Embryonic facial prominence (tissue), 1 donor: ENCODE results near the gene ZC3H14.
A peak's percentile ranks its signal among the peaks of the same experiment; 100 is the strongest.
"Not testable (repeated sequence)": the region's sequence is repeated elsewhere in the genome, so short reads cannot be mapped to it uniquely, and the experiment has no call there.

ENCODE experiments used
- DNase-seq: peaks from one replicate; pipeline ENCODE4 v3.0.0-alpha.2; 2016; ENCODE audit errors: extremely low spot score

ZC3H14 gene

GRCh38 chr14:88562831-88563686 is at the start of gene ZC3H14:
TSS of gene ZC3H14 (plus strand) at chr14:88563037. CDS start at chr14:88563134, 97 bp downstream.
- peak; percentile 75 for DNase-seq

- no peak for DNase-seq
These were observed 47.2 kb upstream of the ZC3H14 start for GRCh38 chr14:88515499-88516221.

DNA sequence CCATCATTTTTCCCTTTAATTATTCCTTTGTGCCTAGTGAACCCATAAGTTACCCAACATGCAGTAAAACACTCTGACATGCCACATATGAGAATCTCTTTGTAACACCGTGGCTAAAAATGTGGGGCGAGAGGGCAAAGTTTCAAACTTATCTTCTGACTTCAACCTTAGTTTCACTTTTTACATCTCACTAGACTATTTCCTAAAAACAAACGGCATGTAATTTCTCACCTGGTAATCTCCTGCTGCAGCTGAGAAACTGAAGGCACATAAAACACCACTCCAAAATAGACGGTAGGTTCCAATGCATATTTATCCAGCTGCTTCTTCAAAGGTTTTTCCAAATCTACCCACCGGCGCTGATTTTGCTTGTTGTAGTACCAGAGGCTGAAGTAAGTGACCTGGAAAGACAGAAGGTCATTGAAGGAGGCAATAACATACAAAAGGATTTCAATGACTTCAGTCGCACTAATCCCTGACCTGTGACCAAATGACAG is 45.9 kb upstream of the ZC3H14 start:
- no peak for DNase-seq

DNA sequence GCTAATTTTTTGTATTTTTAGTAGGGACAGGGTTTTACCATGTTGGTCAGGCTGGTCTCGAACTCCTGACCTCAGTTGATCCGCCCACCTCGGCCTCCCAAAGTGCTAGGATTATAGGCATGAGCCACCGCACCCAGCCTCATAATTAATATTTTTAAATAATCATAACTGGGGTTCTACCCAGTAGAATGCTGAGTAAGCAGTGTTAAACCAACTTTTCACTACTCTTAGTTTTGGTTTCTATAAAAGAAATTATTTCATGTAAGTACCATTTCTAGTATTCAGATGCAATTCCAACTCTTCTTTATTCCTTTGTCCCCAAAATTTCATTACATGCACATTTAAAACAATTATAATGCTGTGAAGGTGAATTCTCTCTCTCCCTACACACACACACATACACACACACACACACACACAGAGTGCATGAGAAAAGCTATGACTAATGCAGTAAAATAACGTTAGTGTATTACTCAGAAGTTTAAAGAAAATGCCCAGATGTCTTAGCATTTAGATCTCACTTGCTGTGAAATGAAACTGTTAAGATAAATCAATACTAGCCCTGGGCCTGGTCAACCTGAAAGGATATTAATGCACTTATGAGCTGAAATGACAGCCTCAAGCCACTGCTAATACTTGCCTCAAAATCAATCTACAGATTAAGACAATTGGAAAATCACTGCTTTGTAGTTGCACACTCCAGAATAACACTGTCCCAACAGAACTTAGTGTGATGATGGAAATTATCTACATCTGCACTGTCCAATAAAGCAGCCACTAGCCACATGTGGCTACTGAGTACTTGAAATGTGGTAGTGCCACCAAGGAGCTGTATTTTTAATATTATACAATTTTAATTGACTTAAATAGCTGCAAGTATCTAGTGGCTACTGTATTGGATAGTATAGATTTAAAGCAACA is 44.0 kb upstream of the ZC3H14 start:
- DNase-seq: no peak

GRCh38 chr14:88519907-88520306 is 42.9 kb upstream of the ZC3H14 start:
- DNase-seq: no peak

DNA sequence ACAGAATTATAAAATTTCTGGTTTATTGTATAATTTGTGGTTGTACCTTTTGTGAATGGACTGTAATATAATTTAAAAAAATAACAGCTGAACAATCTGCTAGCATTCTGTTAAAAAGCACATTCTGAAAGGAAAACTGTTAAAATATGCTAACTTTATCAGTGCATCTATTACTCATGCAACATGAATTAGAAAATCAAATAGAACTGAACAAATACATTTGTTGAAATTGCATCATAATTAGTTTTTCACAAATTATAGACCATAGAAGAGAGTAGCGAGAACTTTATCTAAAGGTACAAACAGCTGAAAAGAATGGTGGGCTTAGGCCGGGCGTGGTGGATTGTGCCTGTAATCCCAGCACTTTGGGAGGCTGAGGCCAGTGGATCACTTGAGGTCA is 41.0 kb upstream of the ZC3H14 start:
- DNase-seq: no peak

DNA sequence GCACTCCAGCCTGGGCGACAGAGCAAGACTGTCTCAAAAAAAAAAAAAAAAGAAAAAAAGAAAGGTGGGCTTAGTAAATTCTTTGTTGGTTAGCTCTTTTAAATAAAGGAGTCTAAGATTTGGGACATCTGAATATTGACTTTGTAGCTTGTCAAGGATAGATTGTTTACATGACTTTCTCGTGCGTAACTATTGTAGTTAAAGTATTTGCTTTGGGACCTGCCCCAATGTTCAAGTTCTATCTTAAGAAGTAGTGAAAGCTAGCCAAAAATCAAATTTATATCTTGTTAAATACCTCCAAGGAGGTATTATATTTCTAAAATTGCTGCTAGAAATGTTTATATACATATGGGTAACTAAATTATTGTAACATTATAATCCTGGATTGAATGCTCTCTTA is 40.4 kb upstream of the ZC3H14 start:
- no peak for DNase-seq

DNA sequence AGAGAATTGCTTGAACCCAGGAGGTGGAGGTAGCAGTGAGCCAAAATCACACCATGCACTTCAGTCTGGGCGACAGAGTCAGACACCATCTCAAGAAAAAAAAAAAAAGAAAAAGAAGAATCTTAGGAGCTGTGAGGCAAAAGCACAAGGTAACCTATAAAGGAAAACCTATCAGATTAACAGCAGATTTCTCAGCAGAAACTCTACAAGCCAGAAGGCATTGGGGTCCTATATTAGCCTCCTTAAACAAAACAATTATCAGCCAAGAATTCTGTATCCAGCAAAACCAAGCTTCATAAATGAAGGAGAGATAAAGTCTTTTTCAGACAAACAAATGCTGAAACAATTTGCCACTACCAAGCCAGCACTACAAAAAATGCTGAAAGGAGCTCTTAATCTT is 32.9 kb upstream of the ZC3H14 start:
- DNase-seq: not testable (repeated sequence)

DNA sequence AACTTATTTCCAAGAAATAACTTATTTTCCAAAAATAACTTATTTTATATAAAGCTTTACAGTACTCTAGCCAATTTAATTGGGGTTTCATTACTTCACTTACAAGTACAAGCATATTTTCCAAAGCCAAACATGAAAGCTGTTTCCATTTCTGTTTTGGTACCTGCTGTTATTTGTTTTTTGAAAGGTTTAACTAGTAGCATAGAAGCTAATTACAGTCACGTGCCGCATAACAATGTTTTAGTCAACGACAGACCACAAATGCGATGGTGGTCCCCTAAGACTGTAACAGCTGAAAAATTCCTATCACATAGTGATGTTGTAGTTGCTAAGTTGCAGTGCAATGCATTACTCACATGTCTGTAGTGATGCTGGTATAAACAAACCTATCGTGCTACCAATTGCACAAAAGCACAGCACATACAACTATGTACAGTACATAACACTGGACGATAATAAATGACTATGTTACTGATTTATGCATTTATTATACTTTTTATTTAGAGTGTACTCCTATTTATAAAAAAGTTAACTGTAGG is 29.7 kb upstream of the ZC3H14 start:
- no peak for DNase-seq

- DNase-seq: no peak
These were observed 27.7 kb upstream of the ZC3H14 start for GRCh38 chr14:88535149-88535548.

- DNase-seq: no peak
These were observed 27.0 kb upstream of the ZC3H14 start for GRCh38 chr14:88535813-88536212.

- no peak for DNase-seq
These were observed 21.5 kb upstream of the ZC3H14 start for GRCh38 chr14:88541324-88541723.

DNA sequence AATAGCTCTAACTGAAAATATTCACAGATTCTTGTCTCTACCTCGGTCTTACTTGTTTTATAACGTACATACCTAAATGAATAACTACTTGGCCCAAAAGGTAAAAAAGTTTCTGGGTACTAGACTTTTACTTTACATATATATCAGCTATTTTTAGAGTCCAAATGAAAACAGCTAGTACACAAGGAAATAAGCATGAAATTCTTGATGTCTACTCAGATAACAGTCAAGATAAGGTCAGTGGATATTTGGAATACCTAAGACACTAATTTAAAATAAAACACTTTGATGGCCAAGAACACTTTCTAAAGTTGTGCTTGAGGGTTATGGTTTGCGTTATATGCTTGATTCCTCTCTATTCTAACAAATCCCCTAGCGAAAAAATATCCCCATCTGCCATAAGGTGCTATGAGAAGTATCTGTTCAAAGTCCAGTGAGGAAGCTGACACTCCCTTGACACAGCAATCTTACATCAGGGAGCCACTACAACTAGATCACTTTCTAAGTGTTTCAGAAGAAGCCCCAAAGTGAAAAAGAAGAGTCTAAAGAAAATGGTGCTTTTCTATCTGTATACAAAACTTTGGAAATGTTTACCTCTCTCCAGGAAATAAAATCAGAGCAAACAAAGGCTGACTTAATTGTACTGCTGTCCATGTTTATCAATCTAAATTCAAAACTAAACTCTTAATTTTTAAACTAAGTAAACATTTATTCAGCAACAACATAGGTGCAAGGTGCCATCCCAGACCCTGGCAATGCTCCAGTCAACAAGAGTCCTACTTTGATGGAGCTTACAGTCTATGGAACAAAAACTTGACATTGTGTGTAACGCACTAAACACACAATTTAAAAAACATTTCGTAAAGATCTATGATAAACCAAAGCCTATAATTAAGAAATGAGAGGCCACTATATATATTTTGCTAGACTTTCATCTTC is 19.7 kb upstream of the ZC3H14 start:
- DNase-seq: no peak

GRCh38 chr14:88545256-88545655 is 17.6 kb upstream of the ZC3H14 start:
- no peak for DNase-seq

- no peak for DNase-seq
These were observed 16.0 kb upstream of the ZC3H14 start for GRCh38 chr14:88546621-88547385.

GRCh38 chr14:88547386-88547780 is 15.5 kb upstream of the ZC3H14 start:
- no peak for DNase-seq

DNA sequence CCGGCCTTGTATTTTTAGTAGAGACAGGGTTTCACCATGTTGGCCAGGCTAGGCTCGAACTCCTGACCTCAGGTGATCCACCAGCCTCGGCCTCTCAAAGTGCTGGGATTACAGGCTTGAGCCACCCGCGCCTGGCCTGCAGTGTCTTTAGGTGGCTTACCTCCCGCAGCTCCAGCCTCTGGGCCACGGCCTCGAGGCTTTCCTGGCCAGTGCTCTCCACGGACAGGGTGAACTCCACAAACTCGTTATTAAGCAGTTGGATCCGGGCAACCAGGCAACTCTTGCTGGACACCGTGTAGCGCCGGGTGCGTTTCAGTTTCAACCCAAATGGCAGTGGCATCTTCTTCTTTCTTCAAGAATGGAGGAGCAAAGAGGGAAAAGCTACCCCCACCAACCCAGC is 12.8 kb upstream of the ZC3H14 start:
- no peak for DNase-seq

GRCh38 chr14:88551094-88551870 is 11.6 kb upstream of the ZC3H14 start:
- peak; percentile 64 for DNase-seq

GRCh38 chr14:88551980-88552431 is 10.8 kb upstream of the ZC3H14 start:
- DNase-seq: no peak
